H1 (cell line): ENCODE measurements around the gene CA7. TPM values are rescaled to one million over a fixed set of nuclear protein-coding genes. Genes with fewer than 3 reads are reported as not detected.

ENCODE experiments used
- CTCF ChIA-PET: fragments of 300-600 bp; sonication (Branson Sonifier 250); formaldehyde crosslinking; loops from one replicate; lab custom pipeline; 2021; ENCODE audit not compliant: partially characterized antibody; lab: Charles Lee
- POLR2A ChIA-PET: fragments of 300-600 bp; sonication (Branson Sonifier 250); formaldehyde crosslinking; loops from one replicate; lab custom pipeline; 2021; ENCODE audit warnings: inconsistent platforms; ENCODE audit not compliant: partially characterized antibody; lab: Charles Lee
- DNase-seq, 2 experiments: peaks; one replicate each; pipeline versions ENCODE4 v3.0.0 to v3.0.0-alpha.2; 2010 to 2022; ENCODE audit warnings: low spot score in 2 of 2, low read depth in 1 of 2, mixed read lengths in 1 of 2
- FAIRE-seq: peaks from 2 replicates; lab custom pipeline; 2011; peaks lifted over from hg19 to GRCh38; lab: Jason Lieb, UNC
- H2AFZ ChIP-seq: 2 replicates; pipeline ENCODE4 v1.8.1; 2012; ENCODE audit warnings: low read length, inconsistent platforms
- H2AK5ac ChIP-seq: 2 replicates; pipeline ENCODE4 v1.6.1; 2013; ENCODE audit warnings: low read depth, low read length
- H2BK120ac ChIP-seq: replicated peaks from 2 replicates; pipeline ENCODE3; 2013; ENCODE audit warnings: low read depth, low read length, inconsistent platforms
- H2BK12ac ChIP-seq: 2 replicates; pipeline ENCODE4 v1.6.1; 2013; ENCODE audit warnings: low read depth, low read length
- H2BK15ac ChIP-seq: 2 replicates; pipeline ENCODE4 v1.6.1; 2013; ENCODE audit warnings: low read length
- H2BK20ac ChIP-seq: 2 replicates; pipeline ENCODE4 v1.6.1; 2013; ENCODE audit warnings: low read length
- H2BK5ac ChIP-seq: 2 replicates; pipeline ENCODE4 v1.6.1; 2013; ENCODE audit warnings: low read depth, low read length
- H3K14ac ChIP-seq: 2 replicates; pipeline ENCODE4 v1.6.1; 2013; ENCODE audit warnings: inconsistent platforms; ENCODE audit not compliant: insufficient read length
- H3K18ac ChIP-seq: 2 replicates; pipeline ENCODE4 v1.6.1; 2013; ENCODE audit warnings: low read length; ENCODE audit errors: extremely low read depth
- H3K23ac ChIP-seq: 2 replicates; pipeline ENCODE4 v1.6.1; 2013; ENCODE audit warnings: inconsistent platforms; ENCODE audit not compliant: insufficient read length
- H3K23me2 ChIP-seq: 2 replicates; pipeline ENCODE4 v1.6.1; 2013; ENCODE audit warnings: low read depth, low read length
- H3K27ac ChIP-seq: 2 replicates; pipeline ENCODE4 v1.6.1; 2011; ENCODE audit warnings: low read depth, low read length, inconsistent platforms
- H3K27me3 ChIP-seq, 4 experiments: replicated peaks in 1 of 4; 1 replicate in 1 of 4; 2 replicates in 3 of 4; pipeline versions ENCODE4 v1.6.1 to v1.8.1; 2011 to 2013; ENCODE audit warnings: low read length in 3 of 4, mild to moderate bottlenecking in 3 of 4, inconsistent platforms in 2 of 4, mixed read lengths in 2 of 4, moderate library complexity in 1 of 4; ENCODE audit not compliant: control insufficient read depth in 3 of 4, insufficient read depth in 3 of 4; ENCODE audit errors: extremely low read depth in 1 of 4
- H3K36me3 ChIP-seq, 4 experiments: 2 replicates each; pipeline versions ENCODE4 v1.6.1 to v1.8.1; 2011 to 2013; ENCODE audit warnings: mild to moderate bottlenecking in 4 of 4, low read length in 3 of 4, moderate library complexity in 2 of 4, control low read depth in 1 of 4, inconsistent platforms in 1 of 4; ENCODE audit not compliant: insufficient read depth in 4 of 4, control insufficient read depth in 2 of 4
- H3K4ac ChIP-seq: replicated peaks from 2 replicates; pipeline ENCODE3; 2013; ENCODE audit warnings: low read length, low read depth, mixed read lengths, inconsistent platforms; ENCODE audit not compliant: insufficient read length
- H3K4me1 ChIP-seq, 4 experiments: replicated peaks in 1 of 4; 1 replicate in 1 of 4; 2 replicates in 3 of 4; pipeline versions ENCODE4 v1.6.1 to v1.8.1; 2011 to 2013; ENCODE audit warnings: low read length in 3 of 4, inconsistent platforms in 2 of 4, mixed read lengths in 1 of 4; ENCODE audit not compliant: insufficient read depth in 4 of 4, control insufficient read depth in 3 of 4
- H3K4me2 ChIP-seq, 2 experiments: 2 replicates each; pipeline versions ENCODE4 v1.6.1 to v1.8.1; 2011 to 2013; ENCODE audit warnings: low read depth in 2 of 2, low read length in 2 of 2, control low read depth in 1 of 2, inconsistent platforms in 1 of 2, mild to moderate bottlenecking in 1 of 2; ENCODE audit not compliant: insufficient read depth in 1 of 2
- H3K4me3 ChIP-seq, 4 experiments: fragments of 200-600, 300-600 bp in 1 of 4; sonication (generic), shearing (Covaris generic), sonication (Bioruptor Twin) in 1 of 4; 2 replicates each; pipeline versions ENCODE4 v1.5.1 to v1.8.1; 2011 to 2016; ENCODE audit warnings: low read length in 4 of 4, low read depth in 3 of 4, control low read depth in 2 of 4, inconsistent platforms in 2 of 4, mild to moderate bottlenecking in 2 of 4, mixed read lengths in 1 of 4, moderate library complexity in 1 of 4; ENCODE audit not compliant: insufficient read depth in 2 of 4; ENCODE audit errors: extremely low read depth in 1 of 4
- H3K56ac ChIP-seq: replicated peaks from 2 replicates; pipeline ENCODE3; 2013; ENCODE audit warnings: low read depth, mild to moderate bottlenecking, mixed read lengths, low read length, inconsistent platforms; ENCODE audit not compliant: insufficient read length
- H3K79me1 ChIP-seq: 2 replicates; pipeline ENCODE4 v1.6.1; 2013; ENCODE audit warnings: low read depth, low read length, control low read depth
- H3K79me2 ChIP-seq, 2 experiments: 2 replicates each; pipeline versions ENCODE4 v1.6.1 to v1.8.1; 2012 to 2013; ENCODE audit warnings: low read length in 2 of 2, mild to moderate bottlenecking in 2 of 2, inconsistent platforms in 1 of 2; ENCODE audit not compliant: insufficient read depth in 2 of 2, control insufficient read depth in 1 of 2
- H3K9ac ChIP-seq, 4 experiments: replicated peaks in 1 of 4; 1 replicate in 1 of 4; 2 replicates in 3 of 4; pipeline versions ENCODE4 v1.6.1 to v1.8.1; 2011 to 2013; ENCODE audit warnings: low read depth in 3 of 4, low read length in 3 of 4, control low read depth in 2 of 4, mild to moderate bottlenecking in 2 of 4, moderate library complexity in 2 of 4, inconsistent platforms in 1 of 4; ENCODE audit errors: extremely low read depth in 1 of 4
- H3K9me3 ChIP-seq, 2 experiments: 2 replicates each; pipeline versions ENCODE4 v1.6.1 to v1.8.1; 2012 to 2013; ENCODE audit warnings: mild to moderate bottlenecking in 2 of 2, moderate library complexity in 2 of 2, control low read depth in 1 of 2, inconsistent platforms in 1 of 2, low read depth in 1 of 2, low read length in 1 of 2, mixed read lengths in 1 of 2; ENCODE audit not compliant: insufficient read depth in 2 of 2
- H4K20me1 ChIP-seq, 2 experiments: replicated peaks in 1 of 2; 2 replicates each; pipeline versions ENCODE3 to v1.8.1; 2011 to 2013; ENCODE audit warnings: inconsistent platforms in 2 of 2, low read length in 2 of 2, mild to moderate bottlenecking in 1 of 2; ENCODE audit not compliant: insufficient read depth in 2 of 2, control insufficient read depth in 1 of 2
- H4K5ac ChIP-seq: 2 replicates; pipeline ENCODE4 v1.6.1; 2013; ENCODE audit warnings: low read length, low read depth, mixed read lengths, inconsistent platforms; ENCODE audit not compliant: insufficient read length
- H4K8ac ChIP-seq: 2 replicates; pipeline ENCODE4 v1.8.0; 2013; ENCODE audit warnings: mild to moderate bottlenecking, moderate library complexity, low read length, inconsistent platforms; ENCODE audit not compliant: insufficient read depth; ENCODE audit errors: extremely low read depth
- H4K91ac ChIP-seq: replicated peaks from 2 replicates; pipeline ENCODE3; 2013; ENCODE audit warnings: low read length, mixed read lengths, inconsistent platforms; ENCODE audit not compliant: insufficient read length
- ATF2 ChIP-seq: IDR thresholded peaks from 2 replicates; pipeline ENCODE4 v1.6.1; 2012; ENCODE audit warnings: low read length, inconsistent platforms
- EZH2 ChIP-seq: fragments of 200-600 bp; sonication (generic); IDR thresholded peaks from 2 replicates; pipeline ENCODE4 v1.7.1; 2012; ENCODE audit warnings: low read depth, mild to moderate bottlenecking, moderate library complexity, low read length, inconsistent platforms; ENCODE audit not compliant: severe bottlenecking
- FOSL1 ChIP-seq: IDR thresholded peaks from 2 replicates; pipeline ENCODE4 v1.6.1; 2011; ENCODE audit warnings: mild to moderate bottlenecking, low read depth, low read length, moderate library complexity; ENCODE audit not compliant: insufficient read depth
- GABPA ChIP-seq: IDR thresholded peaks from 2 replicates; pipeline ENCODE4 v1.6.1; 2011; ENCODE audit warnings: mild to moderate bottlenecking, low read length, moderate library complexity, borderline replicate concordance; ENCODE audit not compliant: insufficient read depth
- KDM4A ChIP-seq: IDR thresholded peaks from one replicate; pipeline ENCODE4 v1.7.1; 2012; ENCODE audit warnings: low read depth, mild to moderate bottlenecking, moderate library complexity, low read length, inconsistent platforms; ENCODE audit not compliant: severe bottlenecking
- RFX5 ChIP-seq: IDR thresholded peaks from 2 replicates; pipeline ENCODE4 v1.6.1; 2011; ENCODE audit warnings: low read depth, low read length, improper control_type of control experiment, borderline replicate concordance
- SIRT6 ChIP-seq: IDR thresholded peaks from one replicate; pipeline ENCODE4 v1.7.1; 2012; ENCODE audit warnings: low read length, inconsistent platforms
- SP2 ChIP-seq: IDR thresholded peaks from 2 replicates; pipeline ENCODE4 v1.6.1; 2012; ENCODE audit warnings: mild to moderate bottlenecking, low read length, inconsistent platforms
- SUZ12 ChIP-seq: fragments of 200-600 bp; sonication (generic); IDR thresholded peaks from 2 replicates; pipeline ENCODE4 v1.6.1; 2012; ENCODE audit warnings: mild to moderate bottlenecking, inconsistent platforms, low read length, moderate library complexity, mixed read lengths
- TAF1 ChIP-seq: IDR thresholded peaks from 2 replicates; pipeline ENCODE4 v1.6.1; 2011; ENCODE audit warnings: mild to moderate bottlenecking, low read depth, low read length
- TBP ChIP-seq: IDR thresholded peaks from 2 replicates; pipeline ENCODE4 v1.6.1; 2011; ENCODE audit warnings: low read depth, low read length, improper control_type of control experiment
- ZNF274 ChIP-seq: IDR thresholded peaks from 2 replicates; pipeline ENCODE4 v1.7.0; 2012; ENCODE audit warnings: low read length, borderline replicate concordance; ENCODE audit errors: extremely low read depth
- WGBS, 2 experiments: shearing (Covaris generic) in 1 of 2; methylation state at CpG; one replicate each; pipeline versions ENCODE4 v1.1.6 to v1.1.7; 2013 to 2015; ENCODE audit warnings: low lambda C conversion rate in 2 of 2, mixed read lengths in 2 of 2, inconsistent platforms in 1 of 2, low coverage in 1 of 2, missing lambda C conversion rate in 1 of 2; ENCODE audit not compliant: insufficient replicate concordance in 2 of 2, insufficient coverage in 1 of 2, insufficient read length in 1 of 2; ENCODE audit errors: extremely low coverage in 1 of 2, missing lambda C conversion rate in 1 of 2; 5-methylcytosine and 5-hydroxymethylcytosine counted together
- polyA plus RNA-seq, 7 experiments: library from polyadenylated mRNA; depleted of rRNA in 3 of 7; stranded (reverse) in 5 of 7; unstranded in 2 of 7; fragments of >200 nt in 5 of 7; fragments of 200-250 nt in 2 of 7; gene quantifications; 1 replicate in 5 of 7; 2 replicates in 1 of 7; 4 replicates in 1 of 7; pipeline versions ENCODE4 v1.2.1 to v1.2.3, GENCODE V29; 2011 to 2013; ENCODE audit warnings: missing spikeins in 2 of 7, mixed read lengths in 2 of 7
- total RNA-seq: library from RNA; stranded (reverse); fragmentation: NEBNext Ultra II Directional; extraction: Animal tissue kit (Norgen Biotek cat#: 25700); gene quantifications from 2 replicates; pipeline ENCODE4 v1.2.1, GENCODE V29; 2021

Gene CA7
- total and polyA plus RNA-seq, 2 of the 8 experiments (the other 6 are each of a cell fraction or from before 2014, with no cell fraction given) = 1.7 to 2.7 TPM

- Histone ChIP-seq H3K56ac (no peak overlapping the region), H4K5ac (no peak overlapping the region), H4K20me1 (peaks cover 2 to 4% of the 10 kb centered on the region in 2 experiments), H3K27ac (no peak overlapping the region), H4K8ac (no peak overlapping the region), H3K27me3 (no peaks in the 10 kb centered on the region), H3K4me1 (no peaks in the 10 kb centered on the region), H3K79me1 (no peaks in the 10 kb centered on the region; the same call in 1 of the 2 replicates), H4K91ac (no peak overlapping the region), H2BK15ac (no peak overlapping the region), H2BK12ac (no peak overlapping the region), H2AK5ac (no peak overlapping the region), H3K14ac (no peak overlapping the region), H3K4ac (no peak overlapping the region), H2BK20ac (no peak overlapping the region), H3K23me2 (no peaks in the 10 kb centered on the region), H3K9me3 (no peaks in the 10 kb centered on the region), H3K36me3 (peaks cover 20 to 67% (median 41%) of the 10 kb centered on the region in 4 experiments), H3K4me3 (no peak overlapping the region), H2AFZ (no peak overlapping the region), H2BK5ac (no peak overlapping the region), H3K79me2 (peaks cover 0 to 35% of the 10 kb centered on the region in 2 experiments; a peak in 2 of 4 replicates), H3K23ac (no peak overlapping the region), H3K18ac (no peak overlapping the region), H3K9ac (no peak overlapping the region), H3K4me2 (no peak overlapping the region), H2BK120ac (no peak overlapping the region)
- CTCF ChIA-PET = interaction anchor here (0.9 to 14.3 kb wide), 5 partner anchors 14 to 107 kb away, joined by 3 to 162 read pairs (median 4); partner anchors contain the start of gene CA7
- POLR2A ChIA-PET = interaction anchor here (1.4 to 9.3 kb wide), 4 partner anchors 6 to 30 kb away, joined by 5 to 67 read pairs (median 8); no protein-coding TSS in a partner anchor
- WGBS, 2 experiments = 91% methylated on average over 4 of the region's 4 CpGs; no CpG with 5 or more reads in 1 of the 2 experiments
- FAIRE-seq (no peak), DNase-seq (no peak)
- TF ChIP-seq TBP (no peak), GABPA (no peak), ZNF274 (no peak), SIRT6 (no peak), FOSL1 (no peak), SP2 (no peak), ATF2 (no peak), TAF1 (no peak), EZH2 (no peak), SUZ12 (no peak), KDM4A (no peak), RFX5 (no peak)
Measured at GRCh38 chr16:66824006-66824405, 20.2 kb upstream of the CA7 start.
